IMR-90 (cell line): ENCODE results near the gene ADAMTS16. TPM values are rescaled to one million over a fixed set of nuclear protein-coding genes. Genes with fewer than 3 reads are reported as not detected.

Experiments used
- ATAC-seq: fragments of 200-7000 bp; cut with Tn5 transposase; 2 replicates; pipeline ENCODE4 v1.9.1; 2020; ENCODE audit warnings: low read depth, mild to moderate bottlenecking, moderate library complexity
- BruUV-seq: library from RNA; stranded (reverse); fragments of 400-500 nt; replicated peaks from 2 replicates; lab custom pipeline; 2021; lab: Mats Ljungman, UMichigan
- CTCF ChIA-PET: fragments of 300-600 bp; formaldehyde crosslinking; extraction: SDS; loops from one replicate; lab custom pipeline; 2021; ENCODE audit warnings: antibody characterized with exemption; lab: Yijun Ruan, JAX
- POLR2A ChIA-PET: fragments of 300-600 bp; sonication (Branson Sonifier 250); formaldehyde crosslinking; loops from one replicate; lab custom pipeline; 2022; ENCODE audit warnings: antibody characterized with exemption; ENCODE audit not compliant: unreplicated experiment; lab: Charles Lee
- DNase-seq: peaks from one replicate; pipeline ENCODE4 v3.0.0; 2013
- H2AFZ ChIP-seq: replicated peaks from 2 replicates; pipeline ENCODE3; 2013; ENCODE audit warnings: low read length, mild to moderate bottlenecking; ENCODE audit not compliant: poor library complexity
- H2AK5ac ChIP-seq: 2 replicates; pipeline ENCODE4 v1.6.1; 2013; ENCODE audit warnings: low read depth, low read length, inconsistent platforms
- H2AK9ac ChIP-seq: replicated peaks from 2 replicates; pipeline ENCODE3; 2013; ENCODE audit warnings: mild to moderate bottlenecking, low read depth, low read length, moderate library complexity; ENCODE audit not compliant: poor library complexity
- H2BK120ac ChIP-seq: 2 replicates; pipeline ENCODE4 v1.6.1; 2013; ENCODE audit warnings: low read depth, low read length, inconsistent platforms
- H2BK15ac ChIP-seq: 3 replicates; pipeline ENCODE4 v1.6.1; 2013; ENCODE audit warnings: low read depth, low read length, inconsistent platforms
- H2BK20ac ChIP-seq: 2 replicates; pipeline ENCODE4 v1.6.1; 2013; ENCODE audit warnings: low read depth, mild to moderate bottlenecking, inconsistent platforms, low read length, moderate library complexity
- H2BK5ac ChIP-seq: 2 replicates; pipeline ENCODE4 v1.6.1; 2013; ENCODE audit warnings: mild to moderate bottlenecking, low read depth, low read length, inconsistent platforms; ENCODE audit not compliant: poor library complexity, severe bottlenecking
- H3K14ac ChIP-seq: replicated peaks from 2 replicates; pipeline ENCODE4 v1.6.1; 2013; ENCODE audit warnings: low read depth, low read length, inconsistent platforms
- H3K18ac ChIP-seq: 2 replicates; pipeline ENCODE4 v1.6.1; 2013; ENCODE audit warnings: low read depth, low read length, control low read depth
- H3K23ac ChIP-seq: 2 replicates; pipeline ENCODE4 v1.6.1; 2013; ENCODE audit warnings: low read depth, low read length, inconsistent platforms
- H3K27ac ChIP-seq: 2 replicates; pipeline ENCODE4 v1.5.1; 2013; ENCODE audit warnings: mild to moderate bottlenecking, control low read depth, low read length; ENCODE audit not compliant: insufficient read depth
- H3K27me3 ChIP-seq: 2 replicates; pipeline ENCODE4 v1.6.1; 2013; ENCODE audit warnings: low read length; ENCODE audit not compliant: control insufficient read depth, insufficient read depth
- H3K36me3 ChIP-seq: 2 replicates; pipeline ENCODE4 v1.6.1; 2013; ENCODE audit warnings: low read length, mixed read lengths; ENCODE audit not compliant: control insufficient read depth, insufficient read depth
- H3K4ac ChIP-seq: 2 replicates; pipeline ENCODE4 v1.6.1; 2013; ENCODE audit warnings: low read depth, low read length, inconsistent platforms
- H3K4me1 ChIP-seq: 2 replicates; pipeline ENCODE4 v1.6.1; 2013; ENCODE audit warnings: low read length, mixed read lengths; ENCODE audit not compliant: control insufficient read depth, insufficient read depth
- H3K4me2 ChIP-seq: 2 replicates; pipeline ENCODE4 v1.6.1; 2013; ENCODE audit warnings: low read depth, mild to moderate bottlenecking, control low read depth, low read length, moderate library complexity
- H3K4me3 ChIP-seq: 2 replicates; pipeline ENCODE4 v1.5.1; 2013; ENCODE audit warnings: low read depth, mild to moderate bottlenecking, control low read depth, low read length, moderate library complexity; ENCODE audit not compliant: insufficient read depth
- H3K56ac ChIP-seq: 2 replicates; pipeline ENCODE4 v1.6.1; 2013; ENCODE audit warnings: low read length, inconsistent platforms; ENCODE audit not compliant: insufficient read depth; ENCODE audit errors: extremely low read depth
- H3K79me1 ChIP-seq, 2 experiments: 2 replicates each; pipeline ENCODE4 v1.6.1; 2013; ENCODE audit warnings: low read length in 2 of 2, inconsistent platforms in 1 of 2, low read depth in 1 of 2
- H3K9ac ChIP-seq: 2 replicates; pipeline ENCODE4 v1.6.1; 2013; ENCODE audit warnings: low read depth, low read length, control low read depth
- H3K9me1 ChIP-seq: 2 replicates; pipeline ENCODE4 v1.6.1; 2013; ENCODE audit warnings: low read length, inconsistent platforms; ENCODE audit not compliant: insufficient read depth
- H3K9me3 ChIP-seq: 2 replicates; pipeline ENCODE4 v1.6.1; 2013; ENCODE audit warnings: low read length; ENCODE audit not compliant: control insufficient read depth, insufficient read depth
- H4K20me1 ChIP-seq: 2 replicates; pipeline ENCODE4 v1.6.1; 2013; ENCODE audit warnings: low read length, inconsistent platforms; ENCODE audit not compliant: insufficient read depth
- H4K5ac ChIP-seq: 2 replicates; pipeline ENCODE4 v1.6.1; 2013; ENCODE audit warnings: mild to moderate bottlenecking, low read depth, low read length, control low read depth
- H4K8ac ChIP-seq, 2 experiments: 2 replicates each; pipeline ENCODE4 v1.6.1; 2013; ENCODE audit warnings: low read depth in 2 of 2, low read length in 2 of 2, control low read depth in 1 of 2, inconsistent platforms in 1 of 2
- H4K91ac ChIP-seq: 2 replicates; pipeline ENCODE4 v1.6.1; 2013; ENCODE audit warnings: low read depth, low read length, inconsistent platforms; ENCODE audit not compliant: insufficient read depth
- BHLHE40 ChIP-seq: fragments of 150-350 bp; IDR thresholded peaks from 2 replicates; pipeline ENCODE4 v1.6.1; 2016; ENCODE audit warnings: mild to moderate bottlenecking, low read depth, low read length
- MXI1 ChIP-seq: IDR thresholded peaks from 2 replicates; pipeline ENCODE4 v1.6.1; 2012; ENCODE audit warnings: low read depth, mild to moderate bottlenecking, low read length, moderate library complexity, borderline replicate concordance
- WGBS, 2 experiments: methylation state at CpG; one replicate each; pipeline versions ENCODE4 v1.1.5 to v1.1.7; 2013; ENCODE audit warnings: missing lambda C conversion rate in 2 of 2; ENCODE audit not compliant: insufficient read length in 1 of 2; ENCODE audit errors: extremely low coverage in 2 of 2; 5-methylcytosine and 5-hydroxymethylcytosine counted together
- dilution Hi-C: fragments of 300-500 bp; cut with HindIII; formaldehyde crosslinking; loops from one replicate; pipeline ENCODE4 v1.14.3; 2018; ENCODE audit warnings: low sequenced_read_pairs; ENCODE audit not compliant: unreplicated experiment
- in situ Hi-C: fragments of 300-500 bp; cut with MboI; formaldehyde crosslinking; loops from 3 replicates; pipeline ENCODE4 v1.14.3; 2019; ENCODE audit warnings: low sequenced_read_pairs, inconsistent platforms, mixed read lengths
- intact Hi-C: fragments of 100-400 bp; cut with micrococcal nuclease; formaldehyde crosslinking; loops from 2 replicates; pipeline ENCODE4 v1.10.0; 2022
- polyA plus RNA-seq, 3 experiments: library from polyadenylated mRNA; depleted of rRNA; stranded (reverse); fragments of >200 nt; gene quantifications; 2 replicates each; pipeline ENCODE4 v1.2.3, GENCODE V29; 2012; ENCODE audit warnings: low replicate concordance in 1 of 3
- total RNA-seq: library from RNA; depleted of rRNA; stranded (reverse); fragments of >200 nt; gene quantifications from 2 replicates; pipeline ENCODE4 v1.2.3, GENCODE V29; 2012

The ADAMTS16 gene
- total and polyA plus RNA-seq, 2 of the 4 experiments (the other 2 are of a cell fraction), result 0.09 to 0.18 TPM

DNA sequence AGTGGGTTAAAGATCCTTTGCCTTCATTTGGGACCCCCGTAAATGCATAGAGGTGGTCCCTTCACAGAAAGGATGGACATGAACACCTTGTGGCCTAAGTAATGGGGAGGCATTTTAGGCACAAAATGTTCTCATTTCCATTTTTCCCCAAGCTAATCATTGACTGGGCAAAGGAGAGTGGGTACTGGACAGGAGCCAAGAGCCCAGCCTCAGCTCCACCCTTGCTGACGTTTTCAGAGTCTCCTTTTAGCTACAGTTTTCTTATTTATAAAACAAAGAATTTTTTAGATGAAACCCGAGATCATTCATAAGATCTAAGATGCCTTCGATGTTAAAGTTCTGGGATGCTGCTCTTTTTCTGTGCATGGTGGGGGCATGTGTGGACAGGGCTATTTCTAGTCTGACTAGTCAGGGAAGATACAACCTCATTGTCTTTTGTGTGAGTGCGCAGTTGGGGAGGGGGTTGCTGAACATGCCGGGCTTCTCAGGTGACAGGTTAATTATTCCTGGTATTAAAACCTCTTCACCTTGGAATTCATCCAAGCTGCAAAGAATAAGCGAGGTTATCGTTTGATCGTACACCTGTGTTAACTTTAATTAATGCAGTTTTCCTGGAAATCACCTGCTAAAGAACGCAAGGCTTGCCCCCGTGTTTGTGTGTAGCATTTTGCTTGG is 48.4 kb downstream of the ADAMTS16 start:
- H3K23ac ChIP-seq, result no peak overlapping the region
- CTCF ChIA-PET, result no interaction called here
- H3K4me2 ChIP-seq, result no peak overlapping the region
- H3K36me3 ChIP-seq, result no peaks in the 10 kb centered on the region
- H2AK9ac ChIP-seq, result no peak overlapping the region
- H3K9me3 ChIP-seq, result peaks cover 13% of the 10 kb centered on the region
- H3K9ac ChIP-seq, result no peak overlapping the region
- no peaks in the 10 kb centered on the region for H3K4me1 ChIP-seq
- no peaks in the 10 kb centered on the region for H3K9me1 ChIP-seq
- H3K79me1 ChIP-seq, result no peaks in the 10 kb centered on the region
- ATAC-seq (no peak), DNase-seq (no peak)
- no peak overlapping the region for H3K56ac ChIP-seq
- no peak overlapping the region for H4K8ac ChIP-seq
- no peak overlapping the region for H4K5ac ChIP-seq
- no peak overlapping the region for H2AFZ ChIP-seq
- no peak overlapping the region for H3K14ac ChIP-seq
- no peak overlapping the region for H2BK120ac ChIP-seq
- H2BK20ac ChIP-seq, result no peak overlapping the region
- H2BK5ac ChIP-seq, result no peak overlapping the region
- H3K4me3 ChIP-seq, result no peak overlapping the region
- H3K4ac ChIP-seq, result no peak overlapping the region
- no peak overlapping the region for H4K91ac ChIP-seq
- no peaks in the 10 kb centered on the region for H4K20me1 ChIP-seq
- no peak overlapping the region for H3K27ac ChIP-seq
- no peaks in the 10 kb centered on the region for H3K27me3 ChIP-seq
- no peak overlapping the region for H3K18ac ChIP-seq
- dilution Hi-C loops, result no loop called here
- no peak for TF ChIP-seq MXI1
- no peak for TF ChIP-seq BHLHE40
- no peak overlapping the region for H2AK5ac ChIP-seq
- in situ Hi-C loops, result no loop called here
- WGBS, 2 experiments, result no CpG with 5 or more reads among the region's 11 CpGs
- H2BK15ac ChIP-seq, result no peak overlapping the region
- intact Hi-C loops, result no loop called here
- no TSS peak for BruUV-seq
- POLR2A ChIA-PET, result no interaction called here
